HG03354 (cell line): ENCODE data around the gene MFF.
"Not testable (repeated sequence)": the region's sequence is repeated elsewhere in the genome, so short reads cannot be mapped to it uniquely, and the experiment has no call there.

Experiments used
- ATAC-seq: cut with Tn5 transposase; IDR thresholded peaks from one replicate; pipeline ENCODE4 v1.9.1; 2021; ENCODE audit warnings: mild to moderate bottlenecking; ENCODE audit not compliant: unreplicated experiment, poor library complexity, severe bottlenecking

The MFF gene

GRCh38 chr2:227373389-227373788 is 48.3 kb downstream of the MFF start:
- ATAC-seq: no peak

- ATAC-seq: no peak
Measured at GRCh38 chr2:227374158-227374557, 49.1 kb downstream of the MFF start.

GRCh38 chr2:227376656-227377396 is 51.8 kb downstream of the MFF start:
- no peak for ATAC-seq

- no peak for ATAC-seq
Measured at GRCh38 chr2:227377467-227378351, 52.7 kb downstream of the MFF start.

- no peak for ATAC-seq
Measured at GRCh38 chr2:227378371-227378782, 53.3 kb downstream of the MFF start.

- ATAC-seq: no peak
Measured at GRCh38 chr2:227379095-227379494, 54.0 kb downstream of the MFF start, which contains the start of gene TM4SF20. Gene TM4SF20, minus strand, starts transcription at chr2:227379306. Its CDS starts 38 bp downstream, at chr2:227379268.

GRCh38 chr2:227382241-227382835 is 57.3 kb downstream of the MFF start:
- ATAC-seq: not testable (repeated sequence)

GRCh38 chr2:227383686-227384085 is 58.6 kb downstream of the MFF start:
- no peak for ATAC-seq

- no peak for ATAC-seq
Measured at GRCh38 chr2:227386630-227387029, 61.6 kb downstream of the MFF start.

GRCh38 chr2:227387583-227387982 is 62.5 kb downstream of the MFF start, which contains the start of gene SCYGR1:
Gene SCYGR1, minus strand, starts transcription at chr2:227387949. Its CDS starts 0 bp downstream, at chr2:227387949.
- ATAC-seq: not testable (repeated sequence)

GRCh38 chr2:227388537-227389011 is 63.5 kb downstream of the MFF start:
- ATAC-seq: no peak

GRCh38 chr2:227389231-227389630 is 64.2 kb downstream of the MFF start:
- ATAC-seq: no peak

GRCh38 chr2:227389661-227390060 is 64.6 kb downstream of the MFF start:
- no peak for ATAC-seq

- no peak for ATAC-seq
Measured at GRCh38 chr2:227390468-227391256, 65.6 kb downstream of the MFF start.

- no peak for ATAC-seq
Measured at GRCh38 chr2:227394401-227394800, 69.3 kb downstream of the MFF start.

GRCh38 chr2:227395556-227395955 is 70.5 kb downstream of the MFF start:
- no peak for ATAC-seq

- ATAC-seq: no peak
Measured at GRCh38 chr2:227397562-227397961, 72.5 kb downstream of the MFF start.

GRCh38 chr2:227398684-227399670 is 73.9 kb downstream of the MFF start:
- ATAC-seq: no peak
